Measurements from ENCODE around the gene HSD17B12. TPM values are rescaled to one million over a fixed set of nuclear protein-coding genes. Genes with fewer than 3 reads are reported as not detected.

HSD17B12 gene
- total RNA-seq, 2 experiments from 2014 or later = 70.9 to 138 TPM

GRCh38 chr11:43871051-43871450 lies 190.5 kb downstream of the HSD17B12 start:
- BruUV-seq (replicated peaks) = no TSS peak
- CTCF ChIA-PET (ENCODE audit: unreplicated experiment) = no interaction called here
- Histone ChIP-seq H3K4me2 (ENCODE audit: low read length) (no peak overlapping the region), H3K27ac (ENCODE audit: low read depth, low read length, poor library complexity, severe bottlenecking) (no peak overlapping the region), H3K9me3 (ENCODE audit: low read length) (no peaks in the 10 kb centered on the region), H3K36me3 (ENCODE audit: insufficient read depth, low read length) (no peaks in the 10 kb centered on the region), H3K9me2 (ENCODE audit: insufficient read depth, low read length) (no peaks in the 10 kb centered on the region), H3K4me3 (ENCODE audit: low read depth, low read length, poor library complexity, severe bottlenecking) (no peak overlapping the region), H4K20me1 (ENCODE audit: insufficient read depth, low read length) (no peaks in the 10 kb centered on the region), H3K4me1 (ENCODE audit: insufficient read depth, low read length, poor library complexity, severe bottlenecking) (no peaks in the 10 kb centered on the region), H3K79me2 (ENCODE audit: insufficient read depth, low read depth, low read length) (no peaks in the 10 kb centered on the region), H2AFZ (ENCODE audit: low read length) (no peak overlapping the region)
- TF ChIP-seq EZH2phosphoT487 (IDR thresholded peaks at IDR 0.05; ENCODE audit: borderline replicate concordance, low read depth, low read length) (no peak), CTCF (conservative IDR thresholded peaks at IDR 0.05; ENCODE audit: low read length) (no peak)
- DNase-seq (ENCODE audit: low spot score) = no peak
- intact Hi-C loops (cut with micrococcal nuclease; ENCODE audit: unreplicated experiment) = no loop called here
- POLR2A ChIA-PET = no interaction called here

- Histone ChIP-seq H3K9me3 (ENCODE audit: low read length) (no peaks in the 10 kb centered on the region), H3K79me2 (ENCODE audit: insufficient read depth, low read depth, low read length) (no peaks in the 10 kb centered on the region), H3K4me1 (ENCODE audit: insufficient read depth, low read length, poor library complexity, severe bottlenecking) (no peaks in the 10 kb centered on the region), H3K36me3 (ENCODE audit: insufficient read depth, low read length) (no peaks in the 10 kb centered on the region), H3K9me2 (ENCODE audit: insufficient read depth, low read length) (no peaks in the 10 kb centered on the region), H3K27ac (ENCODE audit: low read depth, low read length, poor library complexity, severe bottlenecking) (no peak overlapping the region), H3K4me2 (ENCODE audit: low read length) (no peak overlapping the region), H4K20me1 (ENCODE audit: insufficient read depth, low read length) (no peaks in the 10 kb centered on the region), H2AFZ (ENCODE audit: low read length) (no peak overlapping the region), H3K4me3 (ENCODE audit: low read depth, low read length, poor library complexity, severe bottlenecking) (no peak overlapping the region)
- BruUV-seq (replicated peaks) = no TSS peak
- intact Hi-C loops (cut with micrococcal nuclease; ENCODE audit: unreplicated experiment) = no loop called here
- TF ChIP-seq CTCF (conservative IDR thresholded peaks at IDR 0.05; ENCODE audit: low read length) = no peak
- no peak for TF ChIP-seq EZH2phosphoT487 (IDR thresholded peaks at IDR 0.05; ENCODE audit: borderline replicate concordance, low read depth, low read length)
- no peak for DNase-seq (ENCODE audit: low spot score)
- ChIA-PET CTCF (ENCODE audit: unreplicated experiment) (no interaction called here), POLR2A (interaction anchor here (0.6 kb wide), 1 partner anchor 327 kb away, joined by 3 read pairs; no protein-coding TSS in a partner anchor)
Measured at GRCh38 chr11:43872995-43873394, 192.5 kb downstream of the HSD17B12 start.

- no TSS peak for BruUV-seq (replicated peaks)
- ChIA-PET CTCF (ENCODE audit: unreplicated experiment) (no interaction called here), POLR2A (no interaction called here)
- H4K20me1 ChIP-seq (ENCODE audit: insufficient read depth, low read length) = no peaks in the 10 kb centered on the region
- H3K4me1 ChIP-seq (ENCODE audit: insufficient read depth, low read length, poor library complexity, severe bottlenecking) = no peaks in the 10 kb centered on the region
- H2AFZ ChIP-seq (ENCODE audit: low read length) = no peak overlapping the region
- no peaks in the 10 kb centered on the region for H3K9me3 ChIP-seq (ENCODE audit: low read length)
- no peak overlapping the region for H3K4me3 ChIP-seq (ENCODE audit: low read depth, low read length, poor library complexity, severe bottlenecking)
- H3K27ac ChIP-seq (ENCODE audit: low read depth, low read length, poor library complexity, severe bottlenecking) = no peak overlapping the region
- DNase-seq (ENCODE audit: low spot score) = no peak
- H3K4me2 ChIP-seq (ENCODE audit: low read length) = no peak overlapping the region
- intact Hi-C loops (cut with micrococcal nuclease; ENCODE audit: unreplicated experiment) = no loop called here
- H3K79me2 ChIP-seq (ENCODE audit: insufficient read depth, low read depth, low read length) = no peaks in the 10 kb centered on the region
- no peaks in the 10 kb centered on the region for H3K9me2 ChIP-seq (ENCODE audit: insufficient read depth, low read length)
- H3K36me3 ChIP-seq (ENCODE audit: insufficient read depth, low read length) = no peaks in the 10 kb centered on the region
- no peak for TF ChIP-seq CTCF (conservative IDR thresholded peaks at IDR 0.05; ENCODE audit: low read length)
- no peak for TF ChIP-seq EZH2phosphoT487 (IDR thresholded peaks at IDR 0.05; ENCODE audit: borderline replicate concordance, low read depth, low read length)
Measured at GRCh38 chr11:43874078-43874477, 193.5 kb downstream of the HSD17B12 start.

Data from OCI-LY7 (cell line).